Mammary epithelial cell (primary cell): ENCODE results near the gene RUSC2.

Source experiments
- CTCF ChIP-seq, 2 donors: IDR thresholded peaks in 1 of 2; conservative IDR thresholded peaks in 1 of 2; 2 replicates each; pipeline ENCODE4 v1.5.1; 2011 to 2012; ENCODE audit warnings: inconsistent platforms in 2 of 2, low read length in 2 of 2, mild to moderate bottlenecking in 2 of 2, control low read depth in 1 of 2, low read depth in 1 of 2; ENCODE audit not compliant: insufficient read depth in 1 of 2; ENCODE audit errors: extremely low read depth in 1 of 2
- EZH2 ChIP-seq: IDR thresholded peaks from 2 replicates; pipeline ENCODE4 v1.6.1; 2012; ENCODE audit warnings: low read length, inconsistent platforms, borderline replicate concordance

- TF ChIP-seq CTCF (conservative IDR thresholded peaks at IDR 0.05 in 1 of 2, IDR thresholded peaks at IDR 0.05 in 1 of 2; ENCODE audit: extremely low read depth in 1 of 2, insufficient read depth in 1 of 2, low read depth in 1 of 2, low read length in 2 of 2) (no peak), EZH2 (no peak)
Measured at GRCh38 chr9:35487081-35487480, 2.8 kb upstream of the RUSC2 start.
